HepG2 (cell line): ENCODE data around the gene PROC. TPM values are rescaled to one million over a fixed set of nuclear protein-coding genes. Genes with fewer than 3 reads are reported as not detected.

ENCODE experiments used
- ATAC-seq: fragments of 200-7000 bp; cut with Tn5 transposase; 3 replicates; pipeline ENCODE4 v1.9.1; 2020; ENCODE audit warnings: mild to moderate bottlenecking, moderate library complexity
- BruUV-seq: library from RNA; stranded (reverse); fragments of 400-500 nt; replicated peaks from 2 replicates; lab custom pipeline; 2021; lab: Mats Ljungman, UMichigan
- CTCF ChIA-PET: fragments of 300-600 bp; formaldehyde crosslinking; extraction: SDS; loops from one replicate; lab custom pipeline; 2021; ENCODE audit warnings: low total read pairs, inconsistent platforms, low intra/inter-chr PET ratio; lab: Yijun Ruan, JAX
- POLR2A ChIA-PET: fragments of 350-600 bp; sonication (Branson Sonifier 250); formaldehyde crosslinking; loops from one replicate; lab custom pipeline; 2020; ENCODE audit warnings: antibody characterized with exemption, inconsistent platforms; lab: Yijun Ruan, JAX
- DNase-seq: peaks from one replicate; pipeline ENCODE4 v3.0.0-alpha.2; 2015; ENCODE audit warnings: low spot score
- FAIRE-seq: peaks from 3 replicates; lab custom pipeline; 2011; peaks lifted over from hg19 to GRCh38; lab: Jason Lieb, UNC
- H2AFZ ChIP-seq: one replicate; pipeline ENCODE4 v1.6.1; 2011; ENCODE audit warnings: low read length, inconsistent platforms
- H3K27ac ChIP-seq: fragments of 300-600 bp; 3 replicates; pipeline ENCODE4 v1.8.0; 2011; ENCODE audit warnings: mixed run types, mild to moderate bottlenecking, mixed read lengths, low read length, inconsistent platforms; ENCODE audit not compliant: insufficient read depth; ENCODE audit errors: extremely low read length
- H3K27me3 ChIP-seq, 2 experiments: fragments of 200-600 bp in 1 of 2; 2 replicates in 1 of 2; 3 replicates in 1 of 2; pipeline versions ENCODE4 v1.6.0 to v1.8.0; 2011; ENCODE audit warnings: low read length in 2 of 2, mild to moderate bottlenecking in 2 of 2, moderate library complexity in 2 of 2, inconsistent platforms in 1 of 2; ENCODE audit not compliant: insufficient read depth in 2 of 2, control insufficient read depth in 1 of 2
- H3K36me3 ChIP-seq, 2 experiments: fragments of 200-600 bp in 1 of 2; replicated peaks in 1 of 2; 2 replicates in 1 of 2; 3 replicates in 1 of 2; pipeline versions ENCODE4 v1.5.1 to v1.8.0; 2011; ENCODE audit warnings: low read length in 2 of 2, inconsistent platforms in 1 of 2; ENCODE audit not compliant: insufficient read depth in 2 of 2, control insufficient read depth in 1 of 2
- H3K4me1 ChIP-seq: 2 replicates; pipeline ENCODE4 v1.5.1; 2012; ENCODE audit warnings: low read length, inconsistent platforms; ENCODE audit not compliant: insufficient read depth
- H3K4me2 ChIP-seq: 2 replicates; pipeline ENCODE4 v1.6.0; 2011; ENCODE audit warnings: low read depth, low read length, inconsistent platforms
- H3K4me3 ChIP-seq, 3 experiments: fragments of 200-600 bp in 1 of 3; sonication (generic), shearing (Covaris generic) in 1 of 3; replicated peaks in 1 of 3; 2 replicates each; pipeline ENCODE4 v1.5.1; 2011 to 2016; ENCODE audit warnings: low read length in 3 of 3, inconsistent platforms in 2 of 3, low read depth in 2 of 3, mild to moderate bottlenecking in 2 of 3, control low read depth in 1 of 3, mixed read lengths in 1 of 3; ENCODE audit not compliant: insufficient read depth in 1 of 3
- H3K79me2 ChIP-seq: one replicate; pipeline ENCODE4 v1.6.1; 2011; ENCODE audit warnings: low read length, inconsistent platforms; ENCODE audit not compliant: insufficient read depth
- H3K9ac ChIP-seq: 2 replicates; pipeline ENCODE4 v1.6.0; 2011; ENCODE audit warnings: mild to moderate bottlenecking, low read depth, low read length, inconsistent platforms; ENCODE audit not compliant: insufficient read depth
- H3K9me3 ChIP-seq: 2 replicates; pipeline ENCODE4 v1.5.1; 2012; ENCODE audit warnings: mild to moderate bottlenecking, low read length
- H4K20me1 ChIP-seq: 2 replicates; pipeline ENCODE4 v1.6.0; 2011; ENCODE audit warnings: inconsistent platforms, mild to moderate bottlenecking, low read length, moderate library complexity; ENCODE audit not compliant: insufficient read depth
- KLF9 ChIP-seq: IDR thresholded peaks from 2 replicates; pipeline ENCODE4 v1.6.1; 2016; ENCODE audit warnings: low read depth
- NFE2 ChIP-seq: sonication (generic); formaldehyde crosslinking; IDR thresholded peaks from 2 replicates; pipeline ENCODE4 v1.4.0; 2020; ENCODE audit warnings: missing genetic modification reagents
- TAF15 ChIP-seq: fragments of 200-400 bp; formaldehyde crosslinking; IDR thresholded peaks from one replicate; pipeline ENCODE4 v1.6.1; 2018; ENCODE audit warnings: mild to moderate bottlenecking, low read depth, low read length; ENCODE audit not compliant: poor library complexity, severe bottlenecking
- ZNF510 ChIP-seq: sonication (generic); formaldehyde crosslinking; IDR thresholded peaks from 2 replicates; pipeline ENCODE4 v1.4.0; 2020; ENCODE audit warnings: low read depth, mild to moderate bottlenecking, missing genetic modification reagents
- WGBS: methylation state at CpG from one replicate; pipeline ENCODE4 v1.1.6; 2017; ENCODE audit warnings: low lambda C conversion rate; 5-methylcytosine and 5-hydroxymethylcytosine counted together
- in situ Hi-C: cut with HindIII; loops from 2 replicates; pipeline ENCODE4 v1.10.0; 2017; ENCODE audit warnings: low pct_unique_long_range_greater_than_20kb; ENCODE audit not compliant: extremely low pct_ligation_motif_present
- intact Hi-C: fragments of 100-400 bp; cut with micrococcal nuclease; formaldehyde crosslinking; loops from one replicate; pipeline ENCODE4 v1.10.0; 2022; ENCODE audit not compliant: unreplicated experiment
- polyA plus RNA-seq, 8 experiments: library from polyadenylated mRNA; depleted of rRNA in 3 of 8; stranded (reverse) in 7 of 8; unstranded in 1 of 8; fragments of >200 nt; fragmentation: Illumina TruSeq in 4 of 8; extraction: Trizol in 4 of 8; gene quantifications; 2 replicates each; pipeline versions ENCODE4 v1.2.1 to v1.2.3, GENCODE V29; 2011 to 2016; ENCODE audit warnings: low read depth in 4 of 8, missing spikeins in 1 of 8, mixed read lengths in 1 of 8; ENCODE audit not compliant: insufficient read depth in 1 of 8
- total RNA-seq, 5 experiments: library from RNA; depleted of rRNA; stranded (reverse); fragments of >200 nt; fragmentation: Illumina TruSeq; extraction: Trizol; gene quantifications; 2 replicates each; pipeline ENCODE4 v1.2.3, GENCODE V29; 2016; ENCODE audit warnings: low read depth in 1 of 5
- TF ChIP-seq, protein P1 (sequence below): sonication (generic); formaldehyde crosslinking; IDR thresholded peaks from 2 replicates; pipeline ENCODE4 v1.8.0; 2022; ENCODE audit warnings: mild to moderate bottlenecking, missing genetic modification reagents, moderate library complexity
- TF ChIP-seq, protein P2 (sequence below): sonication (generic); formaldehyde crosslinking; IDR thresholded peaks from 2 replicates; pipeline ENCODE4 v1.9.0; 2022; ENCODE audit warnings: missing genetic modification reagents, mild to moderate bottlenecking, borderline replicate concordance

PROC gene
- total and polyA plus RNA-seq, 2 of the 13 experiments (the other 11 are each of a cell fraction or from before 2014, with no cell fraction given), result 134 to 185 TPM

DNA sequence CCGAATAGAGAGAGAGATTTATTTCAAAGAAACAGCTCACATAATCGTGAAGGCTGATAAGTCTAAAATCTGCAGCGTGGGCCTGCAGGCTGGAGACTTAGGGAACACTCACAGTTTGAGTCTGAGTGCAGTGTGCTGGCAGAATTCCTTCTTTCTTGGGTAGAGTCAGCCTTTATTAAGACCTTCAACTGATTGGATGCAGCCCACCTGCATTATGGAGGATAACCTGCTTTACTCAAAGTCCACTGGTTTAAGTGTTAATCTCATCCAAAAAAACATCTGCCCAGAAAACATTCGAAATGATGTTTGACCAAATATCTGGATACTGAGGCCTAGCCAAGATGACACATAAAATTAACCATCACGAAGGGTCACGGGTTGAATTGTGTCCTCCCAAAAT lies 16.3 kb downstream of the PROC start:
- Histone ChIP-seq H3K9ac (no peak overlapping the region), H3K27me3 (no peaks in the 10 kb centered on the region), H2AFZ (no peak overlapping the region), H3K79me2 (no peaks in the 10 kb centered on the region), H3K4me3 (no peak overlapping the region), H3K36me3 (0 out of 5 replicates have a peak, but pooled peaks cover under 1 to 3% of the 10 kb centered on the region in 2 experiments), H3K9me3 (no peaks in the 10 kb centered on the region), H3K4me1 (peaks cover 52% of the 10 kb centered on the region), H3K27ac (no peak overlapping the region), H4K20me1 (no peaks in the 10 kb centered on the region), H3K4me2 (no peak overlapping the region)
- 98% methylated on average over 6 of the region's 6 CpGs for WGBS
- POLR2A ChIA-PET, result interaction anchor here (5.5 to 16.2 kb wide), 2 partner anchors 17 to 19 kb away, joined by 74 to 229 read pairs; partner anchors contain the start of gene PROC
- DNase-seq (no peak), FAIRE-seq (no peak), ATAC-seq (no peak)
- no TSS peak for BruUV-seq
- intact Hi-C loops (no loop called here), in situ Hi-C loops (no loop called here)
- CTCF ChIA-PET, result no interaction called here
- TF ChIP-seq TAF15, result no peak
- TF ChIP-seq, protein P1, sequence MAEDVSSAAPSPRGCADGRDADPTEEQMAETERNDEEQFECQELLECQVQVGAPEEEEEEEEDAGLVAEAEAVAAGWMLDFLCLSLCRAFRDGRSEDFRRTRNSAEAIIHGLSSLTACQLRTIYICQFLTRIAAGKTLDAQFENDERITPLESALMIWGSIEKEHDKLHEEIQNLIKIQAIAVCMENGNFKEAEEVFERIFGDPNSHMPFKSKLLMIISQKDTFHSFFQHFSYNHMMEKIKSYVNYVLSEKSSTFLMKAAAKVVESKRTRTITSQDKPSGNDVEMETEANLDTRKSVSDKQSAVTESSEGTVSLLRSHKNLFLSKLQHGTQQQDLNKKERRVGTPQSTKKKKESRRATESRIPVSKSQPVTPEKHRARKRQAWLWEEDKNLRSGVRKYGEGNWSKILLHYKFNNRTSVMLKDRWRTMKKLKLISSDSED (CRISPR knock-in tag), result no peak
- no peak for TF ChIP-seq ZNF510 (CRISPR knock-in tag)
- TF ChIP-seq NFE2 (CRISPR knock-in tag), result no peak
- TF ChIP-seq, protein P2, sequence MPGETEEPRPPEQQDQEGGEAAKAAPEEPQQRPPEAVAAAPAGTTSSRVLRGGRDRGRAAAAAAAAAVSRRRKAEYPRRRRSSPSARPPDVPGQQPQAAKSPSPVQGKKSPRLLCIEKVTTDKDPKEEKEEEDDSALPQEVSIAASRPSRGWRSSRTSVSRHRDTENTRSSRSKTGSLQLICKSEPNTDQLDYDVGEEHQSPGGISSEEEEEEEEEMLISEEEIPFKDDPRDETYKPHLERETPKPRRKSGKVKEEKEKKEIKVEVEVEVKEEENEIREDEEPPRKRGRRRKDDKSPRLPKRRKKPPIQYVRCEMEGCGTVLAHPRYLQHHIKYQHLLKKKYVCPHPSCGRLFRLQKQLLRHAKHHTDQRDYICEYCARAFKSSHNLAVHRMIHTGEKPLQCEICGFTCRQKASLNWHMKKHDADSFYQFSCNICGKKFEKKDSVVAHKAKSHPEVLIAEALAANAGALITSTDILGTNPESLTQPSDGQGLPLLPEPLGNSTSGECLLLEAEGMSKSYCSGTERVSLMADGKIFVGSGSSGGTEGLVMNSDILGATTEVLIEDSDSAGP (CRISPR knock-in tag), result no peak
- no peak for TF ChIP-seq KLF9 (CRISPR knock-in tag)
